HG03066 (cell line): ENCODE data around the gene APOBEC2.
A peak's percentile ranks its signal among the peaks of the same experiment; 100 is the strongest.
"Not testable (repeated sequence)": the region's sequence is repeated elsewhere in the genome, so short reads cannot be mapped to it uniquely, and the experiment has no call there.

Source experiments
- ATAC-seq: cut with Tn5 transposase; IDR thresholded peaks from one replicate; pipeline ENCODE4 v1.9.1; 2021; ENCODE audit warnings: low read depth; ENCODE audit not compliant: unreplicated experiment

Gene APOBEC2

DNA sequence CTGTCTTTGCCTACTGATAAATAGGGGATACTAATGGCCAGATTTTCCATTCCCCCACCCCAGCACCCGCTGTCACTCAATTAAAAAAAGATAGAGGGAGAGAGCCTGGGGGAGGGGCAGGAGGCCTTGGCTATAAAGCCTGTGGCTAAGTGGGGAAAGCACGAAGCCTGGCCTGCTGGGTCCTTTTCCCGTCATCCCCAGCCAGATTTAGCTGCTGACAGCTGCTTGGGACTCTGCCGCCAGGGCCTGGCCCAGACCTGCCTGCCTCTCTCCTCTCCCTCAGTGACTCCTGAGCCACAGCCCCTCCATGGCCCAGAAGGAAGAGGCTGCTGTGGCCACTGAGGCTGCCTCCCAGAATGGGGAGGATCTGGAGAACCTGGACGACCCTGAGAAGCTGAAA, at the start of gene APOBEC2:
Gene APOBEC2, plus strand, starts transcription at position 162 of the 400 bp plus-strand sequence. Its CDS starts 146 bp downstream, at position 308.
- ATAC-seq, result no peak

GRCh38 chr6:41006217-41006616, 46.8 kb upstream of the APOBEC2 start:
- not testable (repeated sequence) for ATAC-seq

DNA sequence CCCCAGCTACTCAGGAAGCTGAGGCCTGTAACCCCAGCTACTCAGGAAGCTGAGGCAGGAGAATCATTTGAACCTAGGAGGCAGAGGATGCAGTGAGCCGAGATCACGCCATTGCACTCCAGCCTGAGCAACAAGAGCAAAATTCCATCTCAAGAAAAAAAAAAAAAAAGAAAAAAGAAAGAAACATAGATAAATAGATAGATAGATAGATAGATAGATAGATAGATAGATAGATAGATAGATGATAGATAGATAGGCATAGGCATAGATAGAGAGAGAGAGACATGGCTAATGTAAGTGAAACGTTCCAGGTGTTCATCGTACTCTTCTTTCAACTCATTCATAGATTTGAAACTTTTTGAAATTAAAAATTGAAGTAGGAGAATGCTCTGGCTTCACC, 46.0 kb upstream of the APOBEC2 start:
- not testable (repeated sequence) for ATAC-seq

GRCh38 chr6:41008011-41008410, 45.0 kb upstream of the APOBEC2 start:
- no peak for ATAC-seq

DNA sequence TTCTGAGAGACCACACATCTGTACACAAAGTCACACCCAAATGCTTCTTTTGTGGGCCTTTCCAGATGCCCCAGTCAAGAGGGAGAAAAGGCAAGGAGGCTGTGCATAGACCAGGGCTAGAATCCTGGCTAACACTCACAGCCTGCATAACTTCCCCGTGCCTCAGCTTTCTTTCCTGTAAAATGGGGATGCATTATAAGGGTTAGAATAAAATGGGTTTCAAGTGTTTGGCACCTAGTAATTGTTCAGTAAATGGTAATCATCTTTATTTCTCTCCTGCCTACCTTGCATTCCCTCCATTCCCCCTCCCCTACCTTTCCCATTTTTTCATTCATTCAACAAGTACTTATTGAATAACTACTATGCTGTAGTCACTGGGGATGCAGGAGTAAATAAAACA, 43.3 kb upstream of the APOBEC2 start:
- no peak for ATAC-seq

DNA sequence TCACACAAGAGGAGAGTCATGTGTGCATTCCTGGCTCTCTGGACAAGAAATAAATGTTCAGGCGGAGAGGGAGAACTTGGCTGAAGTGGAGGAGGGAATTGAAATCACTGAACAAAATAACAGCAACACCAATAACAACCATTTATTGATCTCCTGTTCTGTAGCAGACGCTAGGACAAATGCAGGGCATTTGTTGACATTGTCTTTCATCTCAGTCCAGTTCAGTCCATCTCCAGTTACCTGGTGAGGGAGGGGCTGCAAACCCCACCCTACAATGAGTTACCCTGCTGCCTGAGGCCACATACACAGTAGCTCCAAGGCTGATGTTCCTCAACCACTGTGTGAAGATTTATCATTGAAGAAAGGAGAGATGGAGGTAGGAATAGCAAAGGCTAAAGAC, 41.3 kb upstream of the APOBEC2 start:
- ATAC-seq, result no peak

DNA sequence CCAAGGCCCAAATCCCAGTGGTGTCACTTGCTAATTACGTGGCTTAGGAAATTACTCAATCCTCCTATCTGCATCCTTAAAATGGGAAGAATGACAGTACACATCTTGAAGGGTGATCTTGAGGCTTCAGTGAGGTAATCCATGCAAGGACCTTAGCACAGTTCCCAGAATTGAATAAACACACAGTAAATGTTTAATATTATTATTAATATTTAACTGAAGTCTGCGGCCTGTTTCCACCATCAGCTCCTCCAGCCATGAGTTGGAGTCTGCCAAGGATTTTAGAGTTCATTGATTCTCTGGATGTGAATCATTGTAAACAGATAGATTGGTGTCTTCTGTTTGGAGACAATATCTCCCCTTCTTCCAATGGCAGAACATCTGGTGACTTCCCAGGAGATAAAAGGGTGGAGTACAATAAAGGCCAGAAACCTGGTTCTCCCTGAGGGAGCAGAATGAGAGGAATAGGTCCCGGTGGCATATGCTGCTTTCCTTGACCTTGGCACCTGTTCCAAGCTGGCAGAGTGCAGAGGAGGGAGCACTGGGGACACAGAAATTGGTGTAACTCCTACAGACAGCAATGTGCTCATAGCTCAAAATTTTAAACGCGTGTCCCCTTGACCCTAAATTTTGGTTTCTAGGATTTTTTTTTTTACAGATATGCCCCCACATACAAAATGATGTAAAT, 39.4 kb upstream of the APOBEC2 start:
- no peak for ATAC-seq

DNA sequence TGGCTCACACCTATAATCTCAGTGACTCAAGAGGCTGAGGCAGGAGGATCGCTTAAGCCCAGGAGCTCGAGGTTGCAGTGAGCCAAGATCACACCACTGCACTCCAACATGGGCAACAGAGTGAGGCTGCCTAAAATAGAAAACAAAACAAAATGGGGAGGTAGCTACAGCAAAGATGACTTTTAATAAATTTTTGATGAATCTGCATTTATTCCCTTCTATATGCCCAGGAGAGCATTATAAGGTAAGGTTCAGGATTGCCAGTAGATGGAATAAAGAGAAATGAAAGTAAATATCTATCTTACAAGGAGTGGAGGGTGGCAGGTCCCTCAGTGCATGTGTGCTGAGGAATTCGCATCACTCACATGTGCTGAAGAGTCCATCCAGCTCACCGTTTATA, 38.2 kb upstream of the APOBEC2 start:
- no peak for ATAC-seq

GRCh38 chr6:41015860-41016259, 37.1 kb upstream of the APOBEC2 start:
- not testable (repeated sequence) for ATAC-seq

DNA sequence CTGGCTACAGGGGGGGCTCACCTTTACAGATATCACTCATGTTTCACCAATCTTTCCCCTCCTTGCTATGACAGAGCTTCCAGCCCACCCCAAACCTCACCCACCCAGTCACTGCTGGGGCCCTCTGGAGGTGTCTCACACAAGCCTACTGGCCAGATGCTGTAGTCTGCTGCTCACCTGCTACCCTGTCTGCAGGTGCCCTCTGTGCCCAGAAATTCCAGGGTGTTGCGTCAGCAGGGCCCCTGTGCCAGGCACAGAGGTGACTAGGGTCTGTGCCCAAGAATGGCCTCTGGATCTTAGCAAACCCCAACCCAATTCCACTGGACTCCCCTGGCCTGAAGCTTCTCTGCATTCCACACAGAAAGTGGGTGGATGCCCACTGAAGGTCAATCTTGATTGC, 35.3 kb upstream of the APOBEC2 start:
- ATAC-seq, result no peak

GRCh38 chr6:41021832-41022231, 31.2 kb upstream of the APOBEC2 start:
- ATAC-seq, result no peak

GRCh38 chr6:41022294-41022693, 30.7 kb upstream of the APOBEC2 start:
- no peak for ATAC-seq

DNA sequence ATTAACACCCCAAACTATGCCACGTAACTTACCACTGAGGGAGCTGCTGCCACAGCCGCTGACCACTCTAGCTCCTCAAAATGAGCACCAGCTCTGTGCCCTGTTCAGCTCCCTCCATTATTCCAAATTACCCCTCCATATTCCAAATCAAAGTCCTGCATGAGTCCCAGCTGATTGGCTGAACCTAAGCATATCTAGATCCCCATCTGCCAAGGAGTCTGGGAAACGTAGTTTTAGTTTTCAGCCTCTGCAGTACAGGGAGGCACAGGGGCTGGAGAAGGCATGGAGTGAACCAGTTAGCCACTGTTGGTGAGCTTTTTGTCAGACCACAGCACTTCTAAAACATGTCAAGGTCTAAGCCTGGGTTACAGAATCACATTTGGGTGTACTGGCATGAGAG, 29.9 kb upstream of the APOBEC2 start:
- ATAC-seq, result no peak

DNA sequence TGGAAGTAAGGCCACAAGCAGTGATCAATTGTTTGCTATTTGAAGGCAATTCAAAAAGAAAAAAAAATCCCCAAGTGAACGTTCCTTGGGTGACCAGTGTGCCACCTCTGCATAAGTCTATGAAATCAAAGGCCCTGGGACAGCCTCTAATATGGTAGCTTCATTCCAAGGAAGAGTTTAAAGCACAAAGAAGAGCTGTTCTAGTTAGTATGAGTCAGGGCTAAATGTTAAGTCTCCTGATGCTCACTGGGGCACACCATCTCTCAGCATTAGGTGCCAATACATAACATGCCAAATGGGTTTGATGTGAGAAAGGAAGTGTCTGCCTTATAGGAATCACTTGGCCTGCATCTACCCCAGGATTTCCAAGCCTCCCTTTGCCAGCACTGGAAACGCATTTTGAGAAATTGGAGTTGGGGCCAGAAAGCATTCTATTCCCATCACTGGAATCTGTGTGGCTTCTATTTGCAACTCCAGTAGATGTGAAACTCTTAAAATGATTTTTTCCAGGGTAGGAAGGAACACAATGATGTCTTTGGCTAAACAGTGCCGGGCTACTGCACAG, 27.0 kb upstream of the APOBEC2 start:
- no peak for ATAC-seq

DNA sequence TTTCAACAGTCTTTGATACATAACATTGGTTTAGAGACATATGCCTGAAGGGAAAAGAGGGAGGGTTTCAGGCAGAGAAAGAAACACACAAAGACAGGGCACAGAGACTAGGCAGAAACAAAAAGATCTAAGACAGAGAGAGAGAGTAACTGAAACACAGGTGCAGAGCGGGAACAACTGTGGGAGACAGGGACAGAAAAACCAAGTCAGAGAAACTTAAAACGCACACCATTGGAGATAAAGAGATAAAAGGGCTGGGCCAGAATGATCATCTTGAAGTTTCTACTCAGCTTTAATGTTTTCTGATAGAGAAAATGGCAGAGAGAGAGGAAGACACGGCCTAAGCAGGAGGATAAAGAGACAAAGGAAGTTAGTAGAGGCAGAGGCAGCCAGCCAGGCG, 25.8 kb upstream of the APOBEC2 start:
- no peak for ATAC-seq

GRCh38 chr6:41027799-41028560, 25.0 kb upstream of the APOBEC2 start:
- peak; percentile 79 for ATAC-seq

DNA sequence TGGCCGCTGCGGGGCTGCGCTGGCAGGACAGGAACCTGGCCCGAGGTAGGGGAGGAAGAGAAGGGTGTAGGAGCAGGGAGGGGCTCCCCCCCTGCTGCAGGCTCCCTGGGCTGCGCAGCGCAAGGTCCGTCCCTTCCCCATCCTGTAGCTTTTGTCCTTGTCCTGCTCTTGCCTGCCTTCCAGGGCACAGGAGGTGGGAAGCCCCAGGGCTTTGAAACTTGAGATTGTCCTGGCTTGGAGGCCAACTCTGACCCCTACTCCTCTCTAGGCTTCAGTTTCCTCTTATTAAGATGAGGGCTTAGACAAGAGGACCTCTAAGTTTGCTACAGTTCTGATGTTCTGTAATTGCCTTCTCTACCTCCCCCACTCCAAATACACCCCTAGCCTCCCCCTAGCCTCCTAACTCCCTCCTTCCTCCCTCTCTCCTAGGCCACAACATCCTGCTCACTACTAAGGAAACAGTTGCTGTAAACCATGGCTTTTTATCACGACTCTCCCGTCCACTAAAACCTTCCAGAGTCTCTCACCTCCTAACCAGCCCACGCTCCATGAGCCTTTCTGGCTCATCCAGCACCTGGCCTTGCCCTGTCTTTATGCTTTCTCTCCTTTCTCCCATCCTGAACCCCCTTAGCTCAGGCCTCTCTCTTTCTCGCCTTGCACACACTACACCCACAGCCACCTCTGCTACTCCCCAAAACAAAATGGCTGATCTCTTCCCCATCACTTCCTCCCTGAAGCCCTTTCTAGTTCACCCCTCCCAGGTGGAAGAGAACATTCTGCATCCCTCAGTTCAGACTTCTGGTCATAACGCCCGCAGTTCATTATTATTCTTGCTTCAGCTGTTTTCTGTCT, 24.2 kb upstream of the APOBEC2 start:
- peak; percentile 56 for ATAC-seq

- no peak for ATAC-seq
Observed at GRCh38 chr6:41032830-41033229, 20.2 kb upstream of the APOBEC2 start.

DNA sequence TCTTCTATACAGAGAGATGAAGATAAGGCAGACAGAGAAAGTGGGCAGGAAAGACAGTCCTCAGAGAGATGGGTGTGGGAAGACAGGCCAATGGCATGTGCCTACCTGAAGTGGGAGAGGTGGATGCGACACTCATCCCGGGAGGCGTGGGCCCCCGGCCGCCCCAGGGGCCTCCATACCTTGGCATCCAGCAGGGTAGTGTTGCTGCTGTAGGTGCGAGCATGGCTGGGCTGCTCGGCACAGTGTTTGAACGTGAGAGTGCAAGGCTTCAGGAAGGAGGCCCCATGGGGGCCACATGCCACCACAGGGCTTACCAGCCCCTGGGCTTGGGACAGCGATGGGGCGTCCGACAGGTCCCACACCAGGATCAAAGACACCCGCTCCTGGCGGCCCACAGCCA, 19.2 kb upstream of the APOBEC2 start:
- no peak for ATAC-seq

DNA sequence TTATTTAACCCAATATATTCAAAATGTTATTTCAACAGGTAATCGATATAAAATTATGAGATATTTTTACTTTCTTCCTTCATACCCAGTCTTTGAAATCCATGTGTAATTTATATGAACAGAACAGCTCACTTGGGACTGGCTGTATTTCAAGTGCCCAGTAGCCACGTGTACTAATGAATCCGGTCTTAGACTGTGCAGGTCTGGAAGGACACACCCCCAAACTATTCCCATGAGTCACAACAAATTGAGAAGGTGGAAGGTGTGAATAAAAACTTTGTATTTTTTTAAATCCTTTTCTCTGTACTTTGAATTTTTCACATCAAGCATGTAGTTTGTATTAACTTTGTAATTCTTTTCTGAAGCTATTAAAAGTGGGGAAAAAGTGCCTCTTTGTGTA, 16.8 kb upstream of the APOBEC2 start:
- no peak for ATAC-seq

DNA sequence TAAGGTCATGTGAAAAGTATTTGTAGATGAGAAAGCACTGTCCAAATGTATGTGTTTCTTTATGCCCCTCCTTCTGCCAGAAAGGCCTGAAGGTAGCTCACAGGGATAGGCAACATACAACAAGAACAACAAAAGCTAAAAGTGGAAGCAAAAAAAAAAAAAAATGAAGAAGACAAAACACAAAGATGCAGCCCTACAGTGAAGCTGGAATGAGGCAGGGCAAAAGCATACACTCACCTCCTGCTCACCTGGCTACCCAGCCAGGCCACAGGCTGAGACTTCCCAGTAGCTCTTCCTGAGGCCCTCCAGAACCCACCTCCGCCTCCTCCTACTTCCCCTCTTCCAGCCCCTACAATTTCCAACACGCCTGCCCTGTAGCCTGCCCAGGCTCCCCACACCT, 16.4 kb upstream of the APOBEC2 start:
- no peak for ATAC-seq
